Measurements from ENCODE around the gene ARL16. TPM values are rescaled to one million over a fixed set of nuclear protein-coding genes. Genes with fewer than 3 reads are reported as not detected.

Gene ARL16
- total RNA-seq, 1 experiment from 2014 or later = 46.7 TPM

GRCh38 chr17:81683584-81684441 is at the start of gene ARL16, which contains the start of gene HGS (continued):
- TF ChIP-seq, protein P1, sequence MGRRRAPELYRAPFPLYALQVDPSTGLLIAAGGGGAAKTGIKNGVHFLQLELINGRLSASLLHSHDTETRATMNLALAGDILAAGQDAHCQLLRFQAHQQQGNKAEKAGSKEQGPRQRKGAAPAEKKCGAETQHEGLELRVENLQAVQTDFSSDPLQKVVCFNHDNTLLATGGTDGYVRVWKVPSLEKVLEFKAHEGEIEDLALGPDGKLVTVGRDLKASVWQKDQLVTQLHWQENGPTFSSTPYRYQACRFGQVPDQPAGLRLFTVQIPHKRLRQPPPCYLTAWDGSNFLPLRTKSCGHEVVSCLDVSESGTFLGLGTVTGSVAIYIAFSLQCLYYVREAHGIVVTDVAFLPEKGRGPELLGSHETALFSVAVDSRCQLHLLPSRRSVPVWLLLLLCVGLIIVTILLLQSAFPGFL (CRISPR knock-in tag; IDR thresholded peaks at IDR 0.05; ENCODE audit: borderline replicate concordance) = no peak
- TF ChIP-seq KAT7 (CRISPR knock-in tag; IDR thresholded peaks at IDR 0.05; ENCODE audit: borderline replicate concordance) (no peak), SP1 (CRISPR knock-in tag; conservative IDR thresholded peaks at IDR 0.05) (no peak; the same call in 1 of the 2 replicates), GRHL2 (CRISPR knock-in tag; IDR thresholded peaks at IDR 0.05; ENCODE audit: insufficient replicate concordance, severe bottlenecking) (no peak), ZNF425 (CRISPR knock-in tag; conservative IDR thresholded peaks at IDR 0.05) (no peak), ZNF219 (CRISPR knock-in tag; IDR thresholded peaks at IDR 0.05; ENCODE audit: borderline replicate concordance) (no peak), SMAD4 (CRISPR knock-in tag; IDR thresholded peaks at IDR 0.05) (no peak), ZNF396 (CRISPR knock-in tag; IDR thresholded peaks at IDR 0.05; ENCODE audit: borderline replicate concordance) (no peak), TCF7 (CRISPR knock-in tag; IDR thresholded peaks at IDR 0.05; ENCODE audit: low read depth) (no peak), ZBTB21 (CRISPR knock-in tag; IDR thresholded peaks at IDR 0.05; ENCODE audit: borderline replicate concordance) (no peak), ATF2 (CRISPR knock-in tag; IDR thresholded peaks at IDR 0.05; ENCODE audit: borderline replicate concordance, low read depth) (no peak), OVOL2 (CRISPR knock-in tag; IDR thresholded peaks at IDR 0.05; ENCODE audit: borderline replicate concordance) (0 out of 2 replicates have a peak, but pooled peaks have one; percentile 57), FOXK1 (CRISPR knock-in tag; IDR thresholded peaks at IDR 0.05) (no peak), ZSCAN18 (CRISPR knock-in tag; IDR thresholded peaks at IDR 0.05) (no peak), IRF1 (CRISPR knock-in tag; IDR thresholded peaks at IDR 0.05) (no peak), ZNF138 (CRISPR knock-in tag; conservative IDR thresholded peaks at IDR 0.05) (no peak), ELF4 (CRISPR knock-in tag; IDR thresholded peaks at IDR 0.05; ENCODE audit: low read depth) (no peak), ETV6 (CRISPR knock-in tag; IDR thresholded peaks at IDR 0.05) (peak; percentile 66; the same call in 1 of the 2 replicates), TP53 (CRISPR knock-in tag; IDR thresholded peaks at IDR 0.05) (no peak)
